GM12874 (cell line): Measurements from ENCODE around the gene BORCS5.

Source experiments
- TF ChIP-seq, protein P1 (sequence below): IDR thresholded peaks from 2 replicates; pipeline ENCODE4 v1.5.1; 2011; ENCODE audit warnings: low read depth, mild to moderate bottlenecking, control low read depth, low read length, moderate library complexity; ENCODE audit not compliant: insufficient read depth

Gene BORCS5

DNA sequence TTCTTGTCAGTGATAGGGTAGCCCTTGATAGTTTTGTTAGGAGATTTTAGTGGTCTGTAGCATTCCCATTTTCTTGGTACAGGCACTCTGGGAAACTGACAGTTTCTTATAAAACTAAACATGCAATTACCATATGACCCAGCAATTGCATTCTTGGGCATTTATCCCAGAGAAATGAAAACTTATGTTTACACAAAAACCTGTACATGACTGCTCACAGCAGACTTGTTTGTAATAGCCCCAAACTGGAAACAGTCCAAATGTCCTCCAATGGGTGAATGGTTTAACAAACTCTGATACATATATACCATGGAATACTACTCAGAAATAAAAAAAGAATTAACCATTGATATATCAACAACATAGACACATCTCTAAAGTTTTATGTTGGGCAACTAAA lies 75.5 kb downstream of the BORCS5 start:
- TF ChIP-seq, protein P1, sequence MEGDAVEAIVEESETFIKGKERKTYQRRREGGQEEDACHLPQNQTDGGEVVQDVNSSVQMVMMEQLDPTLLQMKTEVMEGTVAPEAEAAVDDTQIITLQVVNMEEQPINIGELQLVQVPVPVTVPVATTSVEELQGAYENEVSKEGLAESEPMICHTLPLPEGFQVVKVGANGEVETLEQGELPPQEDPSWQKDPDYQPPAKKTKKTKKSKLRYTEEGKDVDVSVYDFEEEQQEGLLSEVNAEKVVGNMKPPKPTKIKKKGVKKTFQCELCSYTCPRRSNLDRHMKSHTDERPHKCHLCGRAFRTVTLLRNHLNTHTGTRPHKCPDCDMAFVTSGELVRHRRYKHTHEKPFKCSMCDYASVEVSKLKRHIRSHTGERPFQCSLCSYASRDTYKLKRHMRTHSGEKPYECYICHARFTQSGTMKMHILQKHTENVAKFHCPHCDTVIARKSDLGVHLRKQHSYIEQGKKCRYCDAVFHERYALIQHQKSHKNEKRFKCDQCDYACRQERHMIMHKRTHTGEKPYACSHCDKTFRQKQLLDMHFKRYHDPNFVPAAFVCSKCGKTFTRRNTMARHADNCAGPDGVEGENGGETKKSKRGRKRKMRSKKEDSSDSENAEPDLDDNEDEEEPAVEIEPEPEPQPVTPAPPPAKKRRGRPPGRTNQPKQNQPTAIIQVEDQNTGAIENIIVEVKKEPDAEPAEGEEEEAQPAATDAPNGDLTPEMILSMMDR, result no peak

DNA sequence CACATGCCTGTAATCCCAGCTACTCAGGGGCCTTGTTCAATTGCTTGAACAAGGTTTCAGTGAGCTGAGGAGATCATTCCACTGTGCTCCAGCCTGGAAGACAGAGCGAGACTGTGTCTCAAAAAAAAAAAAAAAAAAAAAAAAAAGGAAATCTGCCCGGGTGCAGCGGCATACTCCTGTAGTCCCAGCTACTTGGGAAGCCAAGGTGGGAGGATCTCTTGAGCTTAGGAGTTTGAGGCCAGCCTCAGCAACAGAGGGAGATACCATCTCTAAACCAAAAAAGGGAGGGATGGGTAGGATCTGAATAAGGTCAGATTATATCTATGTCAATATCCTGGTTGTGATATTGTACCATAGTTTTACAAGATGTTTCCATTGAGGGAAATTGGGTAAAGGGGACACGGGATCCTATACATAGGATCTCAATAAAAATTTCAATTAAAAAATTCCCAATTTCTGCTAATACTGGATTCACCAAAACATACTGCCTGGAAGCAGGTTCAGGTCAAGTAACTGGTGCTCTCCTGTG lies 76.4 kb downstream of the BORCS5 start:
- TF ChIP-seq, protein P1, result no peak

DNA sequence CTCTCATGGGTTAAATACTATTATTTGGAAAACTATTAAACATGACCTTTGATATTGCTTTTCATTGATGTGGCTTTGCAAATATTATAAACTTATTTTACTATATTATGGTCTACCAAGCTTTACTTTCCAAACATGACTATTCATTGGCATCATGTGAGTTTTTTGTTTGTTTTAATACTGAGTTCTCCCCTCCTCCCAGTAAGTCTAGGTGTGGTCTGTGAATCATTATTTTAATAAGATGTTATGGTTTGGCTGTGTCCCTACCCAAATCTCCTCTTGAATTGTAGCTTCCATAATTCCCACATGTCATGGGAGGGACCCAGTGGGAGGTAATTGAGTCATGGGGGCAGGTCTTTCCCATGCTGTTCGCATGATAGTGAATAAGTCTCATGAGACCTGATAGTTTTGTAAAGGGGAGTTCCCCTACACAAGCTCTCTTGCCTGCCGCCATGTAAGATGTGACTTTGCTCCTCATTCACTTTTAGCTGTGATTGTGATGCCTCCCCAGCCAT lies 80.0 kb downstream of the BORCS5 start:
- TF ChIP-seq, protein P1, result no peak

DNA sequence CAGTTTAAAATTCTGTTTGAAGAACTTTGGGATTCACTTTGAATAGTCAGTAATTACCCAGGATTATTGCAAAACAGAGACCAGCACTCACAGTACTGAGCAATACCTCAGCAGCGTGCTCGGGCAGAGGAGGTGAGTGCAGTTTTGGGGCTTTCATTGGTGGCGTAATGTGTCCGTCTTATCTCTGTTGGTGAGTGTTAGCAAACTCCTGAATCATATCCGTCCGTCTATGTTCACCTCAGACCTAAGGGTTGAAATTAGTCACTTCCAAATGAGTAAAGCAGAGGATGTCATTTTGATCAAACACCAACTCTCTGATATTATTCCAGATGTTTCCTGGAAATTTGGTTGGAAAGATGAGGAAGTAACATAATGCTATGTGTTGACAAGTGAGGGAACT lies 82.8 kb downstream of the BORCS5 start:
- TF ChIP-seq, protein P1, result no peak

DNA sequence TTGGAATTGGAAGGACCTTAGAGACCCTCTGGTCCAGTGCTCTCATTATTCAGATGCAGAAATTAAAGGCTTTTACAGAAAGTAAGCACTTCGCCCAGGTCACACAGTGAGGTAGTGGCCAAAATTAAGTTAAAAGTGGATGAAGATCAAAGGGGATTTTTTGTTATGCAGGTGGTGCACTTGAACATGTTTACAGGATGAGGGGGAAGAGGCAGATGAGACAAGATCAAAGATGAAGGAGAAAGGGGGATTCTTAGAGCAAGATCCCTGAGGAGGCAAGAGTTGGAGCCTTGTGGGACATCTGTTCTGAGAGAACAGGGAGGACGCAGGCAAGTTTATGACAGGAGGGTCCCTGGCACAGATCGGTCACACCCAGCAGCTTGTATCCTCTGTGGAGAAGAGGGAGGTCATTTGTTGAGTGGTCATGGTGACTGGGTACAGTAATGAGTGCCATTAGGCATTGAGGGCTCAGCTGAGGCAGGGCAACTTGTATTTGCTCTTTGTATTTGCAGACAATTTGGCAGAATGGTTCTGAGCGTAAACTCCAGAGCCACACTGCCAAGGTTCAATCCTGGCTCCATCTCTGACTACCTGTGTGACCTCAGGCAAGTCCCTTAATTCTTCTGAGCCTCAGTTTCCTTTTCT lies 84.0 kb downstream of the BORCS5 start:
- TF ChIP-seq, protein P1, result no peak

DNA sequence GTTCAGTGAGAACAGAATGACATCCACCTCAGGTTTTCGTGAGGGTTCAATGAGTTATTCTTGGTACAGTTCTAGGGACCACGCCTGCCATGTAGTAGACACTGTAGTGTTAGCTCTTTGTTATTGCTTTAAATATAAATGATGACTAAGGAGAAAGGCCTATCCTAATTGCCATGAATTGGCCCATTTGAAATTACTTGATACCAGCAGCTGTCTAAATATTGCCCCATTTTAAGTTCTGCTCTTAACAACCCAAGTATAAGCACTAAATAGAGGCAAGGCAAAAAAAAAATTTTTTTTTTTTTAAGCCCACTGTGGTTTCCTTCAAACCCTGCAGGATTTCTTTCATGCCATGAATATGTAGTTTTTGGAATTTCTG lies 84.5 kb downstream of the BORCS5 start:
- TF ChIP-seq, protein P1, result no peak

DNA sequence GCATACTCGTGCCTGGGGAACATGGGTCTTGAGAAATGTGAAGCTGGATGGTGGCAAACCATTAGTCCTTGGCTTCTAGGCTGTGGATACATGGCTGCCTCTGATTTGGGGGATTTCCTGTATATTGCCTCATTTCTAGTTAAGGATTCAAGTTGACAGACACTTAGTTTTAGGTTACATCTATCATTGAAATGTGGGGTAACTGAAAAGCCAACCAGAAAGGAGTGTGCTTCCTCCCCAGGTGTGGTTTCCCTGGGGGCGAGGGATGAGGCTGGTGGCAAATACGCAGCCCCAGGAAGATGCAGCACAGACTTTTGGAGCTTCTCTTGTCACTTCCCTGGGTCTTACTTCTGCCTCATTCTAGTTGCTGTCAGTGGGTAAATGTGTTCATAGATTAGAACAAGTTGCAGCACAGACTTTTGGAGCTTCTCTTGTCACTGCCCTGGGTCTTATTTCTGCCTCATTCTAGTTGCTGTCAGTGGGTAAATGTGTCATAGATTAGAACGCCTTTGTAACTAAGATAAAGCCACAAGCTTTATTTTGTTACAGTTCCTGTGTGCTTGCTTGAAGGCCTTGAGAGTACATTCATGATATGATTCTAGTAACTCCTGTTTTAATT lies 85.1 kb downstream of the BORCS5 start:
- TF ChIP-seq, protein P1, result no peak
